OCI-LY1 (cell line): ENCODE measurements around the gene FOXF2.

Experiments used
- H2AFZ ChIP-seq: fragments of 200-600 bp; sonication (generic), shearing (Covaris generic); 2 replicates; pipeline ENCODE4 v1.6.0; 2014; ENCODE audit warnings: antibody characterized with exemption, mild to moderate bottlenecking, low read length
- H3F3A ChIP-seq: fragments of 200-600 bp; sonication (generic), shearing (Covaris generic); 2 replicates; pipeline ENCODE4 v1.6.0; 2014; ENCODE audit warnings: mild to moderate bottlenecking, antibody characterized with exemption, low read length, moderate library complexity; ENCODE audit not compliant: insufficient read depth
- H3K27ac ChIP-seq: fragments of 200-600 bp; sonication (generic); 2 replicates; pipeline ENCODE4 v1.5.1; 2014; ENCODE audit warnings: low read length, mixed run types, mild to moderate bottlenecking, low read depth; ENCODE audit not compliant: poor library complexity, severe bottlenecking
- H3K27me3 ChIP-seq: fragments of 200-600 bp; sonication (generic); 2 replicates; pipeline ENCODE4 v1.6.0; 2014; ENCODE audit warnings: antibody characterized with exemption, mild to moderate bottlenecking, low read length, moderate library complexity; ENCODE audit not compliant: insufficient read depth
- H3K36me3 ChIP-seq: fragments of 200-600 bp; sonication (generic); 2 replicates; pipeline ENCODE4 v1.6.1; 2014; ENCODE audit warnings: mild to moderate bottlenecking, antibody characterized with exemption, low read length, moderate library complexity, mixed read lengths; ENCODE audit not compliant: insufficient read depth
- H3K4me1 ChIP-seq: fragments of 200-600 bp; sonication (generic); 2 replicates; pipeline ENCODE4 v1.5.1; 2014; ENCODE audit warnings: mild to moderate bottlenecking, low read length, moderate library complexity; ENCODE audit not compliant: insufficient read depth, severe bottlenecking
- H3K4me2 ChIP-seq: fragments of 200-600 bp; sonication (generic), shearing (Covaris generic); 2 replicates; pipeline ENCODE4 v1.6.1; 2014; ENCODE audit warnings: low read length
- H3K4me3 ChIP-seq: fragments of 200-600 bp; sonication (generic); 2 replicates; pipeline ENCODE4 v1.5.1; 2014; ENCODE audit warnings: low read length, low read depth, mild to moderate bottlenecking, mixed read lengths; ENCODE audit not compliant: poor library complexity, severe bottlenecking
- H3K79me2 ChIP-seq: fragments of 200-600 bp; shearing (Covaris generic); 2 replicates; pipeline ENCODE4 v1.6.1; 2016; ENCODE audit warnings: mixed run types, low read length, mixed read lengths; ENCODE audit not compliant: insufficient read depth
- H3K9ac ChIP-seq: fragments of 200-600 bp; sonication (generic), shearing (Covaris generic); 2 replicates; pipeline ENCODE4 v1.6.1; 2014; ENCODE audit warnings: mild to moderate bottlenecking, low read length, mixed read lengths
- H3K9me2 ChIP-seq: fragments of 200-600 bp; sonication (generic), shearing (Covaris generic); 2 replicates; pipeline ENCODE4 v1.6.1; 2014; ENCODE audit warnings: low read depth, mild to moderate bottlenecking, low read length, mixed read lengths
- H3K9me3 ChIP-seq: fragments of 200-600 bp; shearing (Covaris generic); 2 replicates; pipeline ENCODE4 v1.6.1; 2014; ENCODE audit warnings: low read length, mixed read lengths
- H4K20me1 ChIP-seq: fragments of 200-600 bp; sonication (generic), shearing (Covaris generic); 2 replicates; pipeline ENCODE4 v1.6.0; 2016; ENCODE audit warnings: mild to moderate bottlenecking, low read length; ENCODE audit not compliant: insufficient read depth
- EZH2 ChIP-seq: fragments of 200-600 bp; sonication (generic), shearing (Covaris generic); IDR thresholded peaks from 2 replicates; pipeline ENCODE4 v1.8.0; 2017; ENCODE audit warnings: borderline replicate concordance, mixed run types, mild to moderate bottlenecking, antibody characterized with exemption, low read length, moderate library complexity, mixed read lengths
- TF ChIP-seq, protein P1 (sequence below): fragments of 200-600 bp; sonication (generic), shearing (Covaris generic); IDR thresholded peaks from 2 replicates; pipeline ENCODE4 v1.5.1; 2017; ENCODE audit warnings: mild to moderate bottlenecking, antibody characterized with exemption, low read length, moderate library complexity, mixed read lengths

Gene FOXF2

DNA sequence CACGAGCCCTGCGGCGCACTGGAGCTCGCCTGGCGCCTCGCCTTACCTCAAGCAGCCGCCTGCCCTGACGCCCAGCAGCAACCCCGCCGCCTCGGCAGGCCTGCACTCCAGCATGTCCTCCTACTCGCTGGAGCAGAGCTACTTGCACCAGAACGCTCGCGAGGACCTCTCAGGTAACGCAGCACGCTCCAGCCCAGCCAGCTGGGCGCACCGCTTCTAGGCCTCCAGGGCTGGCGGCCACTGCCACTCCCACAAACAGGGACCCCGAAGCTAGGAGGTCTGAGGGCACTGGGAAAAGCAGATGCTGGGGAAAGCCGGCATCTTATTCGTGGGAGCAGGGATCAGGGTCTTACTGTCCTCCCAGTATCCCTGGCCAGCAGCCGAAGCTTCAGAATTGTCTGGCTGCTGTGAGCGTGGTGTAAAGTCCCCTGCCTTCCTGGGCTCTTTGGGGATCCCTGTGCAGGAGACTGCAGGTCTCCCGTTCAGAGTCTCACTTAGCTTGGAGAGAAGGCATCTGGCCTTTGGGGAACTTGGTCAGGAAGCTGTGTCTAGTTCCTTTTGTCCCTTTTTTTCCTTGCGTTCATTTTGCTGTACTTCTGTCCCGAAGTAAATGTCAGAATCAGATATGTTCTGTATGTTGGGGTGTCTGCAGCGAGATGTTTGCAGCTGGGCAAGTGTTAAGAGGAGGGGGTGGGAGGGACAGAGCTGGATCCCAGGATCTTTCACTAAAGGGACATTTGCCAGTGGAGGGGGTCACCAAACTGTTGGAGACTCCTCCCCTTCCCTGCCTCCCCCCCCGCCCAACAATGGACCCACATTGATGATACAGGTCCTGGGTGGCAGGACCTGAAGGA, 1.8 kb downstream of the FOXF2 start:
- H3K4me3 ChIP-seq = no peak overlapping the region
- H3K27ac ChIP-seq = no peak overlapping the region
- no peaks in the 10 kb centered on the region for H3K79me2 ChIP-seq
- H3K36me3 ChIP-seq = no peaks in the 10 kb centered on the region
- H3K27me3 ChIP-seq = peaks cover 5% of the 10 kb centered on the region
- no peaks in the 10 kb centered on the region for H4K20me1 ChIP-seq
- H2AFZ ChIP-seq = no peak overlapping the region
- H3K9me2 ChIP-seq = no peaks in the 10 kb centered on the region
- H3K4me2 ChIP-seq = no peak overlapping the region
- H3F3A ChIP-seq = no peaks in the 10 kb centered on the region
- TF ChIP-seq EZH2 = no peak
- TF ChIP-seq, protein P1, sequence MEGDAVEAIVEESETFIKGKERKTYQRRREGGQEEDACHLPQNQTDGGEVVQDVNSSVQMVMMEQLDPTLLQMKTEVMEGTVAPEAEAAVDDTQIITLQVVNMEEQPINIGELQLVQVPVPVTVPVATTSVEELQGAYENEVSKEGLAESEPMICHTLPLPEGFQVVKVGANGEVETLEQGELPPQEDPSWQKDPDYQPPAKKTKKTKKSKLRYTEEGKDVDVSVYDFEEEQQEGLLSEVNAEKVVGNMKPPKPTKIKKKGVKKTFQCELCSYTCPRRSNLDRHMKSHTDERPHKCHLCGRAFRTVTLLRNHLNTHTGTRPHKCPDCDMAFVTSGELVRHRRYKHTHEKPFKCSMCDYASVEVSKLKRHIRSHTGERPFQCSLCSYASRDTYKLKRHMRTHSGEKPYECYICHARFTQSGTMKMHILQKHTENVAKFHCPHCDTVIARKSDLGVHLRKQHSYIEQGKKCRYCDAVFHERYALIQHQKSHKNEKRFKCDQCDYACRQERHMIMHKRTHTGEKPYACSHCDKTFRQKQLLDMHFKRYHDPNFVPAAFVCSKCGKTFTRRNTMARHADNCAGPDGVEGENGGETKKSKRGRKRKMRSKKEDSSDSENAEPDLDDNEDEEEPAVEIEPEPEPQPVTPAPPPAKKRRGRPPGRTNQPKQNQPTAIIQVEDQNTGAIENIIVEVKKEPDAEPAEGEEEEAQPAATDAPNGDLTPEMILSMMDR = no peak
- H3K4me1 ChIP-seq = no peaks in the 10 kb centered on the region
- H3K9me3 ChIP-seq = no peaks in the 10 kb centered on the region
- H3K9ac ChIP-seq = no peak overlapping the region

DNA sequence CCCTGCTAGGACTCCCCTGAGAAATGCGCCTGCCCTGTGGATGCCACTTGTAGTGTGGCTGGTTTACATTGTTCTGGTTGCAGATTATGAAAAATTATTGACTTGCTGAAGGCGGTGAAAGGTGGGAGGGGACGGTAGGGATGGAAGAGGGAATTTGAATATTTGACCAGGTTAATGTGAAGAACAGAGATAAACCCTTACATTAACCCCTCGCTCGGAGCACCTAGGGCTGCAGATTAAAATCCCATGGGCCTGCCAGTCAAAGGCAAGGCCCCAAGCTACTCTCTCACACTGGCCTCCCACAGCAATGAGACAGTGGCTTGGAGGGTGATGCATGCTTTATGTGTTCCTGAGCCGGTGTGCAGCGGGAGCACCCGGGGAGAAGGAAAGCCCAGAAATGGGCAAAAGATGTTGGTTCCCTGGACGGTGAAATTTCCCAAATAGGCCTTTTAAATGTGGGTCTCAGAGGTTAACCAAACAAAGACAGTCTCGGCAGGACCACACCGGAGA, 2.5 kb downstream of the FOXF2 start:
- H2AFZ ChIP-seq = no peak overlapping the region
- no peak overlapping the region for H3K4me2 ChIP-seq
- TF ChIP-seq, protein P1 = no peak
- TF ChIP-seq EZH2 = no peak
- H3F3A ChIP-seq = no peaks in the 10 kb centered on the region
- H4K20me1 ChIP-seq = no peaks in the 10 kb centered on the region
- peaks cover 5% of the 10 kb centered on the region; the same call in 1 of the 2 replicates for H3K27me3 ChIP-seq
- H3K36me3 ChIP-seq = no peaks in the 10 kb centered on the region
- H3K79me2 ChIP-seq = no peaks in the 10 kb centered on the region
- H3K9ac ChIP-seq = no peak overlapping the region
- H3K9me3 ChIP-seq = no peaks in the 10 kb centered on the region
- H3K4me1 ChIP-seq = no peaks in the 10 kb centered on the region
- no peak overlapping the region for H3K27ac ChIP-seq
- H3K9me2 ChIP-seq = no peaks in the 10 kb centered on the region
- no peak overlapping the region for H3K4me3 ChIP-seq

DNA sequence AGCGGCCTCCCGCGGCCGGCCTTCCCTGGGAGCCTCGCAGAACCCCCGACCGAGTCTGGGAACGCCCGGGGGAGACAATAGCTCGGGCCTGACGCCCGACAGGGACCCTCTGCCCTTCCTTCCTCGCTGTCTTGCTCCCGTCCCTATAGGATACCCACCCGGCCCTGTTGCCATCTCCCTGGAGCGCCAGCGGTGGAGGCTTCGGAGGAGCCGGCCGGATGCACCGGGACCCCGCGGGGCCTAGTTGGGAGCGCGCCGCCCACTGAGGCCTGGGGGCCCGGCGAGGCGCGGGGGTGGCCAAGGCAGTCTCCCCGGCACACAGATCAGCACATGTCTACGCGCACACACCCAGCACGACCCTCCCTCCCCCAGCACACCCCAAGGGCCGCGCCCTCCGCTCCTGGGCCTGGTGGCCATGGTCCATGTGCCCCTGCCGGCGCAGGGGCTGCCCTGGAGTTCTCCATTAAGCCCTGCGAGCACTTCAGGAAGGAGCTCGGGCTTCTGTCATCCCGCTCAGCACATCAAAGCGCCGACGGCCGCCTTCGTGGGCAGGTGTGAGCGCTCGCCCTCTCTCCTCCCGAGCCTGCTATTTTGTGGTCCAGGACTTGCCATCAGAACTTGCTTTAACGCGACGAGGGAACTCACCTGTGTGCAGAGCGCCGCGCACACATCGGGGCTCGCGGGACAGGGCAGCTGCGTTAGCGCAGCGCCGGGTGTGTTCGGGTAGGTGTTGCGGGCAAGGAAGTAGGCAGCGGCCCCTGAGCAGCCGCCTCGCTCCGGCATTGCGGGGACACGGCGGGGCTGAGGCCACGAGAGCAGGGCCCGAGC, 3.7 kb downstream of the FOXF2 start:
- Histone ChIP-seq H3K27me3 (peaks cover 5% of the 10 kb centered on the region; the same call in 1 of the 2 replicates), H3K4me1 (no peaks in the 10 kb centered on the region), H2AFZ (no peak overlapping the region), H3K4me3 (no peak overlapping the region), H3F3A (no peaks in the 10 kb centered on the region), H3K9ac (no peak overlapping the region), H3K27ac (no peak overlapping the region), H3K9me3 (no peaks in the 10 kb centered on the region), H4K20me1 (no peaks in the 10 kb centered on the region), H3K36me3 (no peaks in the 10 kb centered on the region), H3K4me2 (no peak overlapping the region), H3K9me2 (no peaks in the 10 kb centered on the region), H3K79me2 (no peaks in the 10 kb centered on the region)
- TF ChIP-seq, protein P1 = no peak
